Body of pancreas (tissue), 4 donors: ENCODE measurements around the gene MNAT1. TPM values are rescaled to one million over a fixed set of nuclear protein-coding genes. Genes with fewer than 3 reads are reported as not detected.

Experiments
- ATAC-seq: fragments of 150-250 bp; one replicate; pipeline ENCODE4 v1.9.1; 2016
- DNase-seq, 4 donors: peaks; one replicate each; pipeline ENCODE4 v3.0.0-alpha.2; 2019
- H3K27ac ChIP-seq, 4 donors: fragments of 200-600 bp; sonication (generic); 1 replicate in 3 of 4; 2 replicates in 1 of 4; pipeline versions ENCODE4 v1.5.1 to v1.6.1; 2016 to 2019; ENCODE audit warnings: mild to moderate bottlenecking in 1 of 4, mixed read lengths in 1 of 4, moderate library complexity in 1 of 4
- H3K27me3 ChIP-seq, 2 donors: fragments of 200-600 bp; sonication (generic); one replicate each; pipeline ENCODE4 v1.6.0; 2016; ENCODE audit warnings: mild to moderate bottlenecking in 1 of 2
- H3K36me3 ChIP-seq, 2 donors: fragments of 200-600 bp; sonication (generic); replicated peaks in 1 of 2; 2 replicates each; pipeline ENCODE4 v1.5.1; 2016; ENCODE audit warnings: low read depth in 2 of 2; ENCODE audit not compliant: insufficient read depth in 1 of 2
- H3K4me1 ChIP-seq: fragments of 200-600 bp; sonication (generic); one replicate; pipeline ENCODE4 v1.6.0; 2016
- H3K4me3 ChIP-seq, 2 donors: fragments of 200-600 bp; sonication (generic); 1 replicate in 1 of 2; 2 replicates in 1 of 2; pipeline ENCODE4 v1.5.1; 2016 to 2019
- H3K9me3 ChIP-seq, 3 donors: fragments of 200-600 bp; sonication (generic); 1 replicate in 2 of 3; 2 replicates in 1 of 3; pipeline ENCODE4 v1.5.1; 2016
- POLR2A ChIP-seq, 3 donors: fragments of 450-650 bp; IDR thresholded peaks; one replicate each; pipeline ENCODE4 v1.6.1; 2016; ENCODE audit warnings: antibody characterized with exemption in 3 of 3, mild to moderate bottlenecking in 2 of 3
- WGBS, 2 donors: methylation state at CpG; one replicate each; pipeline ENCODE4 v1.1.5; 2017; 5-methylcytosine and 5-hydroxymethylcytosine counted together
- intact Hi-C: fragments of 100-400 bp; cut with DNase I; formaldehyde crosslinking; loops from one replicate; pipeline ENCODE4 v1.15.1; 2023
- total RNA-seq, 2 donors: library from RNA; depleted of rRNA; stranded (reverse); fragments of >200 nt; gene quantifications; one replicate each; pipeline ENCODE4 v1.1.0, GENCODE V29; 2016
- TF ChIP-seq, protein P1 (sequence below), 7 experiments: fragments of 450-650 bp in 4 of 7; fragments of 200-600 bp in 3 of 7; sonication (generic) in 3 of 7; IDR thresholded peaks; one replicate each; pipeline ENCODE4 v1.5.1; 2016 to 2019; ENCODE audit warnings: antibody characterized with exemption in 7 of 7

The MNAT1 gene
- total RNA-seq, 2 donors from 2014 or later = 14.0 to 37.2 TPM

DNA sequence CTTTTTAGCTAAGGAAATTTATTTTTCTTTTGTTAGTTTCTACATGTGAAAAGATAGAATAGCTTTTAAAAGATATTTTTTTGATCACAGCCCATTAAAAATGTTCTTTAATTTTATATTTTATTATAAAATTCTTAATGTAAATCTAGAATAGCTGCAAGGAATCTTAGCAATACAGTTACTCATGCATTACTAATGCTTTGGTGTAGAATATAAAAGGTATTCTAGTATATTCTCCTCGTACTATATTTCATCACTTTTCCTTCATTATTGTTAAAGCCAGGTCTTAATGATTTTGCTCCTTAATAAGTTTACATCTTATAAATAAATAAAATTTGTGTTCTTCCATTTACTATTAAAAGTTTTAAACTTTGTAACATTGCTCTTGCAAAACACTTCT, 82.6 kb downstream of the MNAT1 start:
- no peaks in the 10 kb centered on the region for H3K4me1 ChIP-seq

DNA sequence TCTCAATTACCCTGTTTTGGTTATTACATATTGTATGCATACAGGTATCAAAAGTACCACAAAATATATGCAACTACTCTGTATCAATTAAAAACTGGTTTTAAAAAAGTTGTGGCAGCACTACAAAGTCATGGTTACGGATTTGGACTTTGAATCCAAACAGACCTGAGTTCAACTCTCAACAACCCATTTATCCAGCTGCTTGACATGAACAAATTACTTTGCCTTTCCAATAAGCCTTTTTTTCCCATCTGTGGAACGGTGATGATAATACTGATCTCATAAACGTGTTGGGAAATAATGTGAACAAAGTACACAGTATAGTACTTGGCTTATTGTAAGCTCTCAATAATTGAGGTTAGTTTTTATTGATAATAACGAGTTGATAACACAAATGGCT, 85.0 kb downstream of the MNAT1 start:
- Histone ChIP-seq H3K4me1 (no peaks in the 10 kb centered on the region), H3K4me3 (no peak overlapping the region), H3K27me3 (no peaks in the 10 kb centered on the region), H3K9me3 (no peaks in the 10 kb centered on the region), H3K36me3 (no peaks in the 10 kb centered on the region), H3K27ac (no peak overlapping the region)
- ATAC-seq = no peak
- no peak for DNase-seq
- intact Hi-C loops = no loop called here
- TF ChIP-seq, protein P1, sequence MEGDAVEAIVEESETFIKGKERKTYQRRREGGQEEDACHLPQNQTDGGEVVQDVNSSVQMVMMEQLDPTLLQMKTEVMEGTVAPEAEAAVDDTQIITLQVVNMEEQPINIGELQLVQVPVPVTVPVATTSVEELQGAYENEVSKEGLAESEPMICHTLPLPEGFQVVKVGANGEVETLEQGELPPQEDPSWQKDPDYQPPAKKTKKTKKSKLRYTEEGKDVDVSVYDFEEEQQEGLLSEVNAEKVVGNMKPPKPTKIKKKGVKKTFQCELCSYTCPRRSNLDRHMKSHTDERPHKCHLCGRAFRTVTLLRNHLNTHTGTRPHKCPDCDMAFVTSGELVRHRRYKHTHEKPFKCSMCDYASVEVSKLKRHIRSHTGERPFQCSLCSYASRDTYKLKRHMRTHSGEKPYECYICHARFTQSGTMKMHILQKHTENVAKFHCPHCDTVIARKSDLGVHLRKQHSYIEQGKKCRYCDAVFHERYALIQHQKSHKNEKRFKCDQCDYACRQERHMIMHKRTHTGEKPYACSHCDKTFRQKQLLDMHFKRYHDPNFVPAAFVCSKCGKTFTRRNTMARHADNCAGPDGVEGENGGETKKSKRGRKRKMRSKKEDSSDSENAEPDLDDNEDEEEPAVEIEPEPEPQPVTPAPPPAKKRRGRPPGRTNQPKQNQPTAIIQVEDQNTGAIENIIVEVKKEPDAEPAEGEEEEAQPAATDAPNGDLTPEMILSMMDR (IDR thresholded peaks at IDR 0.05) = no peak
- TF ChIP-seq POLR2A (IDR thresholded peaks at IDR 0.05) = no peak
- 48 to 54% methylated on average over 4 of the region's 4 CpGs for WGBS, 2 donors

More for the DNA sequence above, 82.6 kb downstream of the MNAT1 start:
- intact Hi-C loops = no loop called here
- no peak overlapping the region for H3K27ac ChIP-seq
- no peaks in the 10 kb centered on the region for H3K9me3 ChIP-seq
- H3K4me3 ChIP-seq = no peak overlapping the region
- H3K27me3 ChIP-seq = no peaks in the 10 kb centered on the region
- TF ChIP-seq POLR2A (IDR thresholded peaks at IDR 0.05) = no peak
- TF ChIP-seq, protein P1 (IDR thresholded peaks at IDR 0.05) = no peak
- ATAC-seq (no peak), DNase-seq (no peak)
- H3K36me3 ChIP-seq = peaks cover 0 to 7% of the 10 kb centered on the region in 2 donors
- 90 to 98% methylated on average over 1 of the region's 1 CpG for WGBS, 2 donors

DNA sequence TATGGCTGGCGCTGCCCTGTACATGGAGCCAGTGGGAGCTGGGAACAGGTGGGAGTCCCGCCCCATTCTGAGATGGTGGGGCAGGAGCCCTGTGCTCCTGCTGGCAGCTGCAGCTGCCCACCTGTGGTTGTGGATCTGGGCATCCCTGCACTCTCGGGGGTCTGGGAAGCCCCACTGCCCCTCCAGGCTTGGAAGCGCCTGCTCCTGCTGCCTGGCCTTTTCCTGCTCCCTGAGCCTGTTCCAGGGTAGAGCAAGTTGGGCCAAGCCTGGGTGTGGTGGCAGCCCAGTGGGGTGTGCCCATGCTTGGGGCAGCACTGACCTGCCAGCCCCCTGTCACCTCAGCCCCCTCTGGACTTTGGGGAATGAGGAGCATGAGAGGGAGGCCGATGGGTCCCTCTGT, 104.0 kb downstream of the MNAT1 start:
- no peak for DNase-seq
- H3K4me3 ChIP-seq = no peak overlapping the region
- no peaks in the 10 kb centered on the region for H3K36me3 ChIP-seq
- H3K9me3 ChIP-seq = no peaks in the 10 kb centered on the region
- no peak for TF ChIP-seq POLR2A (IDR thresholded peaks at IDR 0.05)
- TF ChIP-seq, protein P1 (IDR thresholded peaks at IDR 0.05) = no peak
- H3K27ac ChIP-seq = no peak overlapping the region
- H3K27me3 ChIP-seq = no peaks in the 10 kb centered on the region
- intact Hi-C loops = no loop called here
- WGBS, 2 donors = 90 to 100% methylated on average over 4 to 5 of the region's 5 CpGs
- ATAC-seq = no peak
- H3K4me1 ChIP-seq = no peaks in the 10 kb centered on the region

DNA sequence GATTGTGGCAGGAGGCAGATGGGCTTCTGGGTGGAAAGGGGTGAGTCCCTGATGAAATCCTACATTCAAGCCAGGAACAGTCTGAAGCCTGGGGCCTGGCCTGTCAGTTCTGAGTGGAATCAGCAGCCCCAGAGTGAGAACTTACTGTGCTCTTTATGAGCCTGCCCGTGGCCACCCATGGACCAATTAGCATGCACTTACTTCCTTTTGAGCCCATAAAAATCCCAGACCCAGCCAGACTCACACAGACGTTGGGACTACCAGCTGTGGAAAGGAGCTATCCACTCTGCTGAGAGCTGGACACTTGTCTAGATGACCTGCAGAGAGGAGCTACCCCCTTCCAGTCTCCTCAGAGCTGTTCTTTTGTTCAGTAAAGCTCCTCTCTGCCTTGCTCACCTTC, 104.5 kb downstream of the MNAT1 start:
- H3K9me3 ChIP-seq = no peaks in the 10 kb centered on the region
- TF ChIP-seq POLR2A (IDR thresholded peaks at IDR 0.05) = no peak
- TF ChIP-seq, protein P1 (IDR thresholded peaks at IDR 0.05) = no peak
- H3K4me3 ChIP-seq = no peak overlapping the region
- no peaks in the 10 kb centered on the region for H3K4me1 ChIP-seq
- 71 to 88% methylated on average over 1 to 2 of the region's 2 CpGs for WGBS, 2 donors
- no peak for ATAC-seq
- no peaks in the 10 kb centered on the region for H3K36me3 ChIP-seq
- no peak overlapping the region for H3K27ac ChIP-seq
- intact Hi-C loops = no loop called here
- DNase-seq = no peak
- H3K27me3 ChIP-seq = no peaks in the 10 kb centered on the region

DNA sequence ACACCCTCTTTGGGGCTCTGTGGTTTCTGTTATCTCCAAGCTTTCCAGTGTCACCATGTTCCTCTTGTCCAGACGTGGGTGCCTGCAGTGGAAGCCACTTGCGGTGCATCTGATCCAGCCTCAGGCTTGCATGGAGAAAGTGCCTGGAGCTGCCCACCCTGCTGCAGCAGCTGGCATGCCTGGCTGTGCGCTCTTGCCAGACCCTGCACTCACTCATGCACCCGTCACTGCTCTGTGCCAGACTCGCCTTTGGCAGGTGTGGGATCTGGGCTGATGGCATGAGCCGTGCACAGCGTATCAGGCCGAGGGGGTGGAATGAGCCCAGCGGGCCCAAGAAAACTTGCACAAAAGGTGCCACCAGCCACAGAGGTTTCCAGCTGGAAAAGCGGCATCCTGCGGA, 105.1 kb downstream of the MNAT1 start:
- Histone ChIP-seq H3K4me1 (no peaks in the 10 kb centered on the region), H3K27ac (no peak overlapping the region), H3K36me3 (no peaks in the 10 kb centered on the region), H3K4me3 (no peak overlapping the region), H3K27me3 (no peaks in the 10 kb centered on the region), H3K9me3 (no peaks in the 10 kb centered on the region)
- DNase-seq (no peak), ATAC-seq (no peak)
- 95% methylated on average over 9 to 11 of the region's 11 CpGs for WGBS, 2 donors
- TF ChIP-seq POLR2A (IDR thresholded peaks at IDR 0.05) = no peak
- TF ChIP-seq, protein P1 (IDR thresholded peaks at IDR 0.05) = no peak
- intact Hi-C loops = no loop called here
